ENCODE results near the gene SNAPC2. TPM values are rescaled to one million over a fixed set of nuclear protein-coding genes. Genes with fewer than 3 reads are reported as not detected.

SNAPC2 gene
- total RNA-seq, 1 donor from 2014 or later, result 4.1 TPM

GRCh38 chr19:7962644-7963268 is 42.6 kb downstream of the SNAPC2 start:
- ATAC-seq (peak; percentile 82), DNase-seq (ENCODE audit: low spot score) (no peak)

GRCh38 chr19:7963566-7963965 is 43.4 kb downstream of the SNAPC2 start:
- DNase-seq (ENCODE audit: low spot score), result no peak
- no peak for ATAC-seq

- DNase-seq (ENCODE audit: low spot score) (no peak), ATAC-seq (no peak)
Observed at GRCh38 chr19:7965259-7965841, 45.2 kb downstream of the SNAPC2 start.

- ATAC-seq, result no peak
Observed at GRCh38 chr19:7965921-7966665, 46.0 kb downstream of the SNAPC2 start.

GRCh38 chr19:7968008-7968795 is 48.1 kb downstream of the SNAPC2 start:
- ATAC-seq (no peak), DNase-seq (ENCODE audit: low spot score) (no peak)

More at GRCh38 chr19:7965921-7966665, 46.0 kb downstream of the SNAPC2 start:
- DNase-seq (ENCODE audit: low spot score), result no peak

- ATAC-seq (no peak), DNase-seq (ENCODE audit: low spot score) (no peak)
Observed at GRCh38 chr19:7968796-7969554, 48.8 kb downstream of the SNAPC2 start.

- ATAC-seq (no peak), DNase-seq (ENCODE audit: low spot score) (no peak)
Observed at GRCh38 chr19:7969555-7969939, 49.4 kb downstream of the SNAPC2 start.

- ATAC-seq (peak; percentile 53), DNase-seq (ENCODE audit: low spot score) (no peak)
Observed at GRCh38 chr19:7970716-7971448, 50.7 kb downstream of the SNAPC2 start.

GRCh38 chr19:7971553-7972520 is 51.7 kb downstream of the SNAPC2 start:
- ATAC-seq, result peak; percentile 81

More at GRCh38 chr19:7971553-7972520, 51.7 kb downstream of the SNAPC2 start:
- DNase-seq (ENCODE audit: low spot score), result peak; percentile 70

Other genes starting within 250 kb of the SNAPC2 start
- 0.18 TPM for gene MCEMP1, start 243.2 kb upstream of the SNAPC2 start, total RNA-seq
- gene TRAPPC5, start 239.5 kb upstream of the SNAPC2 start, total RNA-seq, result 53.7 TPM
- 0.45 TPM for gene FCER2, start 218.2 kb upstream of the SNAPC2 start, total RNA-seq
- 34.3 TPM for gene CLEC4G, start 188.2 kb upstream of the SNAPC2 start, total RNA-seq
- gene CD209, start 172.8 kb upstream of the SNAPC2 start, total RNA-seq, result 1.2 TPM
- 13.2 TPM for gene CLEC4M, start 157.1 kb upstream of the SNAPC2 start, total RNA-seq
- 4.8 TPM for gene EVI5L, start 90.1 kb upstream of the SNAPC2 start, total RNA-seq
- gene PRR36, start 45.9 kb upstream of the SNAPC2 start, total RNA-seq, result 0.15 TPM
- 4.3 TPM for gene LRRC8E, start 31.8 kb upstream of the SNAPC2 start, total RNA-seq
- 20.8 TPM for gene MAP2K7, start 16.5 kb upstream of the SNAPC2 start, total RNA-seq
- 3.4 TPM for gene TGFBR3L, start 5.5 kb upstream of the SNAPC2 start, total RNA-seq
- not detected for gene CTXN1, start 5.8 kb downstream of the SNAPC2 start, total RNA-seq
- 33.5 TPM for gene TIMM44, start 23.3 kb downstream of the SNAPC2 start, total RNA-seq
- gene ELAVL1, start 85.3 kb downstream of the SNAPC2 start, total RNA-seq, result 28.6 TPM
- gene CCL25, start 132.4 kb downstream of the SNAPC2 start, total RNA-seq, result 0.30 TPM
- gene FBN3, start 229.3 kb downstream of the SNAPC2 start, total RNA-seq, result 0.63 TPM

All from left lobe of liver (tissue), 2 donors.